ENCODE data around the gene LARP6. TPM values are rescaled to one million over a fixed set of nuclear protein-coding genes. Genes with fewer than 3 reads are reported as not detected.
"Not testable (repeated sequence)": the region's sequence is repeated elsewhere in the genome, so short reads cannot be mapped to it uniquely, and the experiment has no call there.

LARP6 gene
- total RNA-seq, 2 experiments from 2014 or later: 0.31 TPM; not detected in 1

DNA sequence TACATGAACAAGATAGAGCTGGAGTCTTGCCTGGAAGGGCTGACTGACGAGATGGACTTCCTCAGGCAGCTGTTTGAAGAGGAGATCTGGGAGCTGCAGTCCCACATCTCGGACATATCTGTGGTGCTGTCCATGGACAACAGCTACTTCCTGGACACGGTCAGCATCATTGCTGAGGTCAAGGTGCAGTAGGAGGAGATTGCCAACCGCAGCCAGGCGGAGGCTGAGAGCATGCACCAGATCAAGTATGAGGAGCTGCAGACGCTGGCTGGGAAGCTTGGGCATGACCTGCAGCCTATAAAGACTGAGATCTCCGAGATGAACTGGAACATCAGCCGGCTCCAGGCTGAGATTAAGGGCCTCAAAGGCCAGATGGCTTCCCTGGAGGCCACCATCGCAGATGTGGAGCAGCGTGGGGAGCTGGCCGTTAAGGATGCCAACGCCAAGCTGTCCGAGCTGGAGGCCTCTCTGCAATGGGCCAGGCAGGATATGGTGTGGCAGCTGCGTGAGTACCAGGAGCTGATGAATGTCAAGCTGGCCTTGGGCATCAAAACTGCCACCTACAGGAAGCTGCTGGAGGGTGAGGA, 5.5 kb upstream of the LARP6 start:
- Mint-ChIP-seq H3K4me1 (ENCODE audit: low read depth) (peaks cover 3% of the 10 kb centered on the region), H3K9me3 (no peaks in the 10 kb centered on the region), H3K4me3 (no peak overlapping the region), H3K27me3 (peaks cover 50% of the 10 kb centered on the region), H3K27ac (no peak overlapping the region), H3K36me3 (ENCODE audit: low read depth) (no peaks in the 10 kb centered on the region)
- H3K4me3 ChIP-seq (ENCODE audit: low read length): no peak overlapping the region
- H3K27me3 ChIP-seq (ENCODE audit: control insufficient read depth in 1 of 2, insufficient read depth in 2 of 2, low read length in 2 of 2): peaks cover 11 to 26% of the 10 kb centered on the region in 2 experiments
- ATAC-seq (ENCODE audit: poor library complexity) (no peak), DNase-seq (no peak)
- H3K4me1 ChIP-seq (ENCODE audit: insufficient read depth, low read length): peaks cover 2% of the 10 kb centered on the region
- POLR2A ChIA-PET: no interaction called here
- no peaks in the 10 kb centered on the region for H3K9me3 ChIP-seq (ENCODE audit: control insufficient read depth in 1 of 2, insufficient read depth in 1 of 2, low read length in 2 of 2)
- CTCF ChIA-PET: no interaction called here
- intact Hi-C loops (cut with DNase I, micrococcal nuclease): no loop called here
- H3K27ac ChIP-seq (ENCODE audit: low read depth in 1 of 2, low read length in 2 of 2): no peak overlapping the region
- H3K36me3 ChIP-seq (ENCODE audit: insufficient read depth, low read length): no peaks in the 10 kb centered on the region
- TF ChIP-seq, protein P1, sequence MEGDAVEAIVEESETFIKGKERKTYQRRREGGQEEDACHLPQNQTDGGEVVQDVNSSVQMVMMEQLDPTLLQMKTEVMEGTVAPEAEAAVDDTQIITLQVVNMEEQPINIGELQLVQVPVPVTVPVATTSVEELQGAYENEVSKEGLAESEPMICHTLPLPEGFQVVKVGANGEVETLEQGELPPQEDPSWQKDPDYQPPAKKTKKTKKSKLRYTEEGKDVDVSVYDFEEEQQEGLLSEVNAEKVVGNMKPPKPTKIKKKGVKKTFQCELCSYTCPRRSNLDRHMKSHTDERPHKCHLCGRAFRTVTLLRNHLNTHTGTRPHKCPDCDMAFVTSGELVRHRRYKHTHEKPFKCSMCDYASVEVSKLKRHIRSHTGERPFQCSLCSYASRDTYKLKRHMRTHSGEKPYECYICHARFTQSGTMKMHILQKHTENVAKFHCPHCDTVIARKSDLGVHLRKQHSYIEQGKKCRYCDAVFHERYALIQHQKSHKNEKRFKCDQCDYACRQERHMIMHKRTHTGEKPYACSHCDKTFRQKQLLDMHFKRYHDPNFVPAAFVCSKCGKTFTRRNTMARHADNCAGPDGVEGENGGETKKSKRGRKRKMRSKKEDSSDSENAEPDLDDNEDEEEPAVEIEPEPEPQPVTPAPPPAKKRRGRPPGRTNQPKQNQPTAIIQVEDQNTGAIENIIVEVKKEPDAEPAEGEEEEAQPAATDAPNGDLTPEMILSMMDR (IDR thresholded peaks at IDR 0.05): no peak

DNA sequence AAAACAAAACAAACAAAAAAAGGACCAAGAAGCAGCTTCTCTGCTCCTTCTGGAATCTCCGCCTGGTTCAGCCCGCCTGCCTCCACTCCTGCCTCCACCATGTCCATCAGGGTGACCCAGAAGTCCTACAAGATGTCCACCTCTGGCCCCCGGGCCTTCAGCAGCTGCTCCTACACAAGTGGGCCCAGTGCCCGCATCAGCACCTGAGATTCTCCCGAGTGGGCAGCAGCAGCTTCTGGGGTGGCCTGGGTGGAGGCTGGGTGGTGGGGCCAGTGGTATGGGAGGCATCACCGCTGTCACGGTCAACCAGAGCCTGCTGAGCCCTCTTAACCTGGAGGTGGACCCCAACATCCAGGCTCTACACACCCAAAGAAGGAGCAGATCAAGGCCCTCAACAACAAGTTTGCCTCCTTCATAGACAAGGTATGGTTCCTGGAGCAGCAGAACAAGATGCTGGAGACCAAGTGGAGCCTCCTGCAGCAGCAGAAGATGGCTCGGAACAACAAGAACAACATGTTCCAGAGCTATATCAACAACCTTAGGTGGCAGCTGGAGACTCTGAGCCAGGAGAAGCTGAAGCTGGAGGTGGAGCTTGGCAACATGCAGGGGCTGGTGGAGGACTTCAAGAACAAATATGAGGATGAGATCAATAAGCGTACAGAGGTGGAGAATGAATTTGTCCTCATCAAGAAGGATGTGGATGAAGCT, 4.8 kb upstream of the LARP6 start:
- H3K9me3 ChIP-seq (ENCODE audit: control insufficient read depth in 1 of 2, insufficient read depth in 1 of 2, low read length in 2 of 2); H3K4me1 Mint-ChIP-seq (ENCODE audit: low read depth); H3K4me3 Mint-ChIP-seq; intact Hi-C loops (cut with DNase I, micrococcal nuclease); H3K36me3 Mint-ChIP-seq (ENCODE audit: low read depth); CTCF ChIA-PET; DNase-seq; H3K4me1 ChIP-seq (ENCODE audit: insufficient read depth, low read length); ATAC-seq (ENCODE audit: poor library complexity); H3K27ac ChIP-seq (ENCODE audit: low read depth in 1 of 2, low read length in 2 of 2); H3K9me3 Mint-ChIP-seq; H3K36me3 ChIP-seq (ENCODE audit: insufficient read depth, low read length); H3K27ac Mint-ChIP-seq; POLR2A ChIA-PET; H3K4me3 ChIP-seq (ENCODE audit: low read length): not testable (repeated sequence)
- peaks cover 51% of the 10 kb centered on the region for H3K27me3 Mint-ChIP-seq
- H3K27me3 ChIP-seq (ENCODE audit: control insufficient read depth in 1 of 2, insufficient read depth in 2 of 2, low read length in 2 of 2): peaks cover 12 to 27% of the 10 kb centered on the region in 2 experiments

DNA sequence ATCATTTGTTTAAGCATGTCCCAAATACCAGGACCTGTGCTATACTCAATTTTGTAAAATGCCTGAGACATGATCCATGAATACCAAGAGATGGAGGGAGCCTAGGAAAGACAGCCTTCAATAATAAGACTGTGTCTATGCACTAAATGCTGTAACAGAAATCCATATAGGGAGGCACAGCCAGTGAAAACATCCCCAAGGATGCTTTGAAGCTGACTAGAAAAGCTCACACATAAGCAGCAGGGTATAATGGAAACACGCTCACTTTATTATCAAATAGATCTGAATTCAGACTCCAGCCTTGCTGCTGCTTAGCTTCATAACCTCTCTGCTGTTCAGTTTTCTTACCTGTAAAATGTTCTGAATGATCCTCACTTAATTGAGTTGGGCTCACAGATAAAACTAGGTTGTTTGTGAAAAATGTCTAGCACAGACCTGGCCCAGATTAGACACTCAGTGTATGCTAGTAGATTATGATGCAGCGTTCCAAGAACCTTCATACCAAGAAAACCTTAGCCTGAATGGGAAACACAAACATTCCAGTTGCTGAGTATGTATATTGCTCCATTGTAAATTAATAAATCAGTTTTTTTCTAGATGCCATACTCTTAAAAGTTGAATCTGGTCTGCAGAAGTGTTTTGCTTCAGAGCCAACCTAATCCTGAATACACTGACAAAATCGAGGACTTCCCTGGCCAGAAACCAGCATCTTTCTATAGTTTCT, 3.8 kb upstream of the LARP6 start:
- H3K4me1 ChIP-seq (ENCODE audit: insufficient read depth, low read length): peaks cover 7% of the 10 kb centered on the region
- peaks cover 16 to 35% of the 10 kb centered on the region in 2 experiments for H3K27me3 ChIP-seq (ENCODE audit: control insufficient read depth in 1 of 2, insufficient read depth in 2 of 2, low read length in 2 of 2)
- ChIA-PET CTCF (no interaction called here), POLR2A (interaction anchor here (0.7 kb wide), 1 partner anchor 1427 kb away, joined by 3 read pairs; no protein-coding TSS in a partner anchor)
- H3K4me3 Mint-ChIP-seq: no peak overlapping the region
- TF ChIP-seq, protein P1 (IDR thresholded peaks at IDR 0.05): no peak
- H3K27me3 Mint-ChIP-seq: peaks cover 57% of the 10 kb centered on the region
- H3K36me3 ChIP-seq (ENCODE audit: insufficient read depth, low read length): no peaks in the 10 kb centered on the region
- peaks cover 0 to 7% of the 10 kb centered on the region in 2 experiments for H3K9me3 ChIP-seq (ENCODE audit: control insufficient read depth in 1 of 2, insufficient read depth in 1 of 2, low read length in 2 of 2)
- H3K27ac ChIP-seq (ENCODE audit: low read depth in 1 of 2, low read length in 2 of 2): no peak overlapping the region
- H3K4me1 Mint-ChIP-seq (ENCODE audit: low read depth): peaks cover 9% of the 10 kb centered on the region
- ATAC-seq (ENCODE audit: poor library complexity): no peak
- no peaks in the 10 kb centered on the region for H3K36me3 Mint-ChIP-seq (ENCODE audit: low read depth)
- intact Hi-C loops (cut with DNase I, micrococcal nuclease): no loop called here
- no peaks in the 10 kb centered on the region for H3K9me3 Mint-ChIP-seq
- DNase-seq: no peak
- H3K27ac Mint-ChIP-seq: no peak overlapping the region
- no peak overlapping the region for H3K4me3 ChIP-seq (ENCODE audit: low read length)

Measured in CD4-positive, alpha-beta T cell (primary cell).